PC-3 (cell line): Measurements from ENCODE around the gene PLCB4. TPM values are rescaled to one million over a fixed set of nuclear protein-coding genes. Genes with fewer than 3 reads are reported as not detected.

Source experiments
- ATAC-seq: fragments of 200-7000 bp; cut with Tn5 transposase; 2 replicates; pipeline ENCODE4 v1.9.1; 2020; ENCODE audit warnings: mild to moderate bottlenecking, moderate library complexity
- BruUV-seq: library from RNA; stranded (reverse); fragments of 400-500 nt; replicated peaks from 2 replicates; lab custom pipeline; 2021; lab: Mats Ljungman, UMichigan
- CTCF ChIA-PET: fragments of 300-600 bp; sonication (Branson Sonifier 250); formaldehyde crosslinking; loops from one replicate; lab custom pipeline; 2022; ENCODE audit warnings: antibody characterized with exemption; lab: Charles Lee
- POLR2A ChIA-PET: fragments of 300-600 bp; sonication (Branson Sonifier 250); formaldehyde crosslinking; loops from one replicate; lab custom pipeline; 2022; ENCODE audit warnings: antibody characterized with exemption; ENCODE audit not compliant: unreplicated experiment; lab: Charles Lee
- DNase-seq: peaks from one replicate; pipeline ENCODE4 v3.0.0-alpha.2; 2015
- H2AFZ ChIP-seq: fragments of 300-600 bp; sonication (generic); 2 replicates; pipeline ENCODE4 v1.6.0; 2016; ENCODE audit warnings: antibody characterized with exemption, low read length
- H3F3A ChIP-seq: fragments of 300-600 bp; sonication (generic); one replicate; pipeline ENCODE4 v1.6.0; 2017; ENCODE audit warnings: antibody characterized with exemption, low read length, control low read depth, mild to moderate bottlenecking; ENCODE audit not compliant: unreplicated experiment
- H3K27ac ChIP-seq: fragments of 300-600 bp; sonication (generic); 2 replicates; pipeline ENCODE4 v1.5.1; 2016; ENCODE audit warnings: mild to moderate bottlenecking, low read length
- H3K27me3 ChIP-seq: fragments of 300-600 bp; sonication (generic); 2 replicates; pipeline ENCODE4 v1.6.1; 2016; ENCODE audit warnings: low read length, mixed read lengths
- H3K36me3 ChIP-seq: fragments of 300-600 bp; sonication (generic); 2 replicates; pipeline ENCODE4 v1.6.1; 2016; ENCODE audit warnings: low read depth, mixed run types, low read length, mixed read lengths
- H3K4me1 ChIP-seq: fragments of 300-600 bp; sonication (generic); 2 replicates; pipeline ENCODE4 v1.5.1; 2016; ENCODE audit warnings: low read length; ENCODE audit not compliant: insufficient read depth
- H3K4me2 ChIP-seq: fragments of 300-600 bp; sonication (generic); 2 replicates; pipeline ENCODE4 v1.6.0; 2016; ENCODE audit warnings: low read length
- H3K4me3 ChIP-seq: fragments of 300-600 bp; sonication (generic); 2 replicates; pipeline ENCODE4 v1.5.1; 2016; ENCODE audit warnings: mild to moderate bottlenecking, low read length, mixed read lengths
- H3K79me2 ChIP-seq: fragments of 300-600 bp; sonication (generic); 2 replicates; pipeline ENCODE4 v1.6.1; 2017; ENCODE audit warnings: low read length, mixed read lengths
- H3K9ac ChIP-seq: fragments of 300-600 bp; sonication (generic); 2 replicates; pipeline ENCODE4 v1.6.0; 2016; ENCODE audit warnings: mild to moderate bottlenecking, low read length
- H3K9me2 ChIP-seq: fragments of 300-600 bp; sonication (generic); replicated peaks from 2 replicates; pipeline ENCODE4 v1.6.1; 2016; ENCODE audit warnings: mixed run types, low read length, mixed read lengths
- H3K9me3 ChIP-seq: fragments of 300-600 bp; sonication (generic); 2 replicates; pipeline ENCODE4 v1.6.1; 2016; ENCODE audit warnings: low read length, mixed read lengths
- H4K20me1 ChIP-seq: fragments of 300-600 bp; sonication (generic); 2 replicates; pipeline ENCODE4 v1.6.1; 2016; ENCODE audit warnings: low read length, mixed read lengths
- EZH2 ChIP-seq: fragments of 300-600 bp; sonication (generic); IDR thresholded peaks from one replicate; pipeline ENCODE4 v1.6.1; 2017; ENCODE audit warnings: antibody characterized with exemption, mild to moderate bottlenecking, low read length; ENCODE audit not compliant: unreplicated experiment
- EZH2phosphoT487 ChIP-seq: fragments of 300-600 bp; sonication (generic); IDR thresholded peaks from 2 replicates; pipeline ENCODE4 v1.6.1; 2018; ENCODE audit warnings: mild to moderate bottlenecking, antibody characterized with exemption, low read length, borderline replicate concordance
- intact Hi-C: fragments of 100-400 bp; cut with micrococcal nuclease; formaldehyde crosslinking; loops from 2 replicates; pipeline ENCODE4 v1.9.0; 2023
- total RNA-seq: library from RNA; depleted of rRNA; stranded (reverse); fragments of >200 nt; gene quantifications from 2 replicates; pipeline ENCODE4 v1.2.3, GENCODE V29; 2014
- TF ChIP-seq, protein P1 (sequence below): fragments of 300-600 bp; sonication (generic); conservative IDR thresholded peaks from 2 replicates; pipeline ENCODE4 v1.5.1; 2017; ENCODE audit warnings: antibody characterized with exemption, low read depth, mild to moderate bottlenecking, low read length

Gene PLCB4
- total RNA-seq, 1 experiment from 2014 or later, result 25.4 TPM

DNA sequence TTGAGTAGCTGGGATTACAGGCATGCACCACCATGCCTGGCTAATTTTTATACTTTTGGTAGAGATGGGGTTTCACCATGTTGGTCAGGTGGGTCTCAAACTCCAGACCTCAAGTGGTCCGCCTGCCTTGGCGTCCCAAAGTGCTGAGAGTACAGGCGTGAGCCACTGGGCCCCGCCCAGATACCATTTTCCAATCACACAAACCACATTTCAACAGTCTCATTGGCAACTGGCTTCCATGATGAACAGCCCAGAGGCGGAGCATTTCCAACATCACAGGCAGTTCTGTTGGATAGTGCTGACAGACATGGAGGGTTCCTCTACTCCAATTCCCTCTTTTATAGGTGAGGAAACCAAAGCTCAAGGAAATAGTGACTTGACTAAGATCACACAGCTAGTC lies 43.9 kb upstream of the PLCB4 start:
- no peak overlapping the region for H3K9ac ChIP-seq

DNA sequence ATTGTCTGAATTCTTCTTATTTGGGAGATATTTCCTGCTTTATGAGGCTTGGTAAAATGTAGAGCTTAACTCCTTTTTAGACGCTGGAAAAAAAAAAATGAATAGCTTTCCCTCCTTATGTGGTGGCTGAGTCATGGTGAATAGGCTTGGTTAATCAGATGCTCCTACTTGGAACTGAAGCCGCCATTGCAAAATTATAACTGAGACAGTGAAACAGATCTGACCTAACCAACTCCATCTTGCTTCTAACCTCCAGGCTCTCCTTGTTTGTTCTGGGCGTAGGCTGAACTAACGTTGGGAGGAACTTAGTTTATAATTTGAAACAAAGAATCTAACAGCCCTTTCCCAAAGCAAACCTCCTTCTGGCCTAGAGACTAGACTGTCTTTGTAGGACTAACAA lies 43.2 kb upstream of the PLCB4 start:
- Histone ChIP-seq H3K4me3 (no peak overlapping the region), H3K9me3 (no peaks in the 10 kb centered on the region), H2AFZ (peak overlapping the region; percentile 72), H3K27me3 (no peaks in the 10 kb centered on the region), H3K9me2 (no peaks in the 10 kb centered on the region), H4K20me1 (no peaks in the 10 kb centered on the region), H3K4me1 (peaks cover 11% of the 10 kb centered on the region), H3K79me2 (no peaks in the 10 kb centered on the region), H3K36me3 (no peaks in the 10 kb centered on the region), H3K27ac (peak overlapping the region; percentile 16; the same call in 1 of the 2 replicates), H3F3A (no peaks in the 10 kb centered on the region), H3K9ac (no peak overlapping the region), H3K4me2 (peak overlapping the region; percentile 15; the same call in 1 of the 2 replicates)
- TF ChIP-seq EZH2phosphoT487 (no peak), EZH2 (no peak)
- ChIA-PET CTCF (interaction anchor here (0.7 to 1.3 kb wide), 2 partner anchors 15 to 172 kb away, joined by 3 to 6 read pairs; no protein-coding TSS in a partner anchor), POLR2A (no interaction called here)
- DNase-seq (peak; percentile 73), ATAC-seq (peak; percentile 75)
- intact Hi-C loops, result no loop called here
- no TSS peak for BruUV-seq

More for the DNA sequence above, 43.9 kb upstream of the PLCB4 start:
- ATAC-seq (no peak), DNase-seq (no peak)
- no peaks in the 10 kb centered on the region for H3K79me2 ChIP-seq
- peak overlapping the region; percentile 16; the same call in 1 of the 2 replicates for H3K27ac ChIP-seq
- ChIA-PET POLR2A (no interaction called here), CTCF (interaction anchor here (0.7 to 1.3 kb wide), 2 partner anchors 16 to 171 kb away, joined by 3 to 6 read pairs; no protein-coding TSS in a partner anchor)
- intact Hi-C loops, result no loop called here
- no peaks in the 10 kb centered on the region for H4K20me1 ChIP-seq
- H3K4me1 ChIP-seq, result peaks cover 11% of the 10 kb centered on the region
- no TSS peak for BruUV-seq
- TF ChIP-seq EZH2phosphoT487 (no peak), EZH2 (no peak)
- TF ChIP-seq, protein P1, sequence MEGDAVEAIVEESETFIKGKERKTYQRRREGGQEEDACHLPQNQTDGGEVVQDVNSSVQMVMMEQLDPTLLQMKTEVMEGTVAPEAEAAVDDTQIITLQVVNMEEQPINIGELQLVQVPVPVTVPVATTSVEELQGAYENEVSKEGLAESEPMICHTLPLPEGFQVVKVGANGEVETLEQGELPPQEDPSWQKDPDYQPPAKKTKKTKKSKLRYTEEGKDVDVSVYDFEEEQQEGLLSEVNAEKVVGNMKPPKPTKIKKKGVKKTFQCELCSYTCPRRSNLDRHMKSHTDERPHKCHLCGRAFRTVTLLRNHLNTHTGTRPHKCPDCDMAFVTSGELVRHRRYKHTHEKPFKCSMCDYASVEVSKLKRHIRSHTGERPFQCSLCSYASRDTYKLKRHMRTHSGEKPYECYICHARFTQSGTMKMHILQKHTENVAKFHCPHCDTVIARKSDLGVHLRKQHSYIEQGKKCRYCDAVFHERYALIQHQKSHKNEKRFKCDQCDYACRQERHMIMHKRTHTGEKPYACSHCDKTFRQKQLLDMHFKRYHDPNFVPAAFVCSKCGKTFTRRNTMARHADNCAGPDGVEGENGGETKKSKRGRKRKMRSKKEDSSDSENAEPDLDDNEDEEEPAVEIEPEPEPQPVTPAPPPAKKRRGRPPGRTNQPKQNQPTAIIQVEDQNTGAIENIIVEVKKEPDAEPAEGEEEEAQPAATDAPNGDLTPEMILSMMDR, result no peak
- H3F3A ChIP-seq, result no peaks in the 10 kb centered on the region
- H3K36me3 ChIP-seq, result no peaks in the 10 kb centered on the region
- H3K9me2 ChIP-seq, result no peaks in the 10 kb centered on the region
- no peaks in the 10 kb centered on the region for H3K9me3 ChIP-seq
- no peak overlapping the region for H3K4me3 ChIP-seq
- H3K27me3 ChIP-seq, result no peaks in the 10 kb centered on the region
- 0 out of 2 replicates have a peak overlapping the region, but pooled peaks have one; percentile 15 for H3K4me2 ChIP-seq
- peak overlapping the region; percentile 72; the same call in 1 of the 2 replicates for H2AFZ ChIP-seq

DNA sequence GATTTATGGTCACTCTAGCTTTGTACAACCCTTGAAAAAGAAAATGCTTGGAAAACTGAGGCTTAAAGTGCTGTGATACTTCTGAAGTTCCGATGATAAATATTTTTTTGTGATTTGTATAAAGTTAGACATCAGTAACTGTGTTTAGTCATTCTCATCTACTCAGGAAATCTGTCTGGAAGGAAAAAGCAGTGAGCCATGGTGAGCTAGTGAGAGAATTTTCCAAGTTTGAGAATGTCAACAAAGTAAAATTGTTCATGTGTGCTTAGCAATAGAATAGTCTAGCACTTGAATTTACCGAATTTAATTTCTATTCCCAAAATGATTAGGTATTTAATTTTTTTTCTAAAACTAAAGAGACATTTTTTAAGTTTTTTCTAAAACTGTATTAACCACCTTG lies 41.3 kb upstream of the PLCB4 start:
- Histone ChIP-seq H3K27ac (no peak overlapping the region), H3K9ac (no peak overlapping the region), H3K4me2 (no peak overlapping the region), H3K4me3 (no peak overlapping the region), H3F3A (no peaks in the 10 kb centered on the region), H3K79me2 (no peaks in the 10 kb centered on the region), H4K20me1 (no peaks in the 10 kb centered on the region), H3K9me3 (no peaks in the 10 kb centered on the region), H3K27me3 (no peaks in the 10 kb centered on the region), H3K36me3 (no peaks in the 10 kb centered on the region), H3K9me2 (no peaks in the 10 kb centered on the region), H2AFZ (no peak overlapping the region), H3K4me1 (peaks cover 11% of the 10 kb centered on the region)
- CTCF ChIA-PET, result interaction anchor here (0.6 kb wide), 1 partner anchor 237 kb away, joined by 4 read pairs; no protein-coding TSS in a partner anchor
- TF ChIP-seq EZH2, result no peak
- TF ChIP-seq, protein P1, result no peak
- no peak for TF ChIP-seq EZH2phosphoT487
- ATAC-seq, result no peak
- intact Hi-C loops, result no loop called here
- POLR2A ChIA-PET, result interaction anchor here (0.6 kb wide), 1 partner anchor 41 kb away, joined by 4 read pairs; the partner anchor contains the start of gene PLCB4
- BruUV-seq, result no TSS peak
- DNase-seq, result no peak
